Left ventricle myocardium superior (tissue), 1 donor: ENCODE results near the gene LPAR4. TPM values are rescaled to one million over a fixed set of nuclear protein-coding genes. Genes with fewer than 3 reads are reported as not detected.
"Not testable (repeated sequence)": the region's sequence is repeated elsewhere in the genome, so short reads cannot be mapped to it uniquely, and the experiment has no call there.

ENCODE experiments used
- ATAC-seq: fragments of 200-7000 bp; cut with Tn5 transposase; one replicate; pipeline ENCODE4 v1.9.1; 2020; ENCODE audit warnings: mild to moderate bottlenecking, moderate library complexity
- DNase-seq: peaks from one replicate; pipeline ENCODE4 v3.0.0-alpha.2; 2020
- intact Hi-C: fragments of 100-400 bp; cut with micrococcal nuclease; formaldehyde crosslinking; loops from one replicate; pipeline ENCODE4 v1.11.0; 2022
- long read RNA-seq: library from polyadenylated mRNA; unstranded; transcript quantifications from one replicate; pipeline ENCODE4 v2.0.0, GENCODE V29; 2021
- total RNA-seq: library from RNA; stranded (reverse); fragmentation: NEBNext Ultra II Directional; extraction: Animal tissue kit (Norgen Biotek cat#: 25700); gene quantifications from one replicate; pipeline ENCODE4 v1.2.1, GENCODE V29; 2021
- donor health status: DM: no; HTN: yes; CAD: no; lungs with severe emphysema.

LPAR4 gene
- total RNA-seq: 0.15 TPM
- long read RNA-seq: 0 reads

GRCh38 chrX:78747489-78747888, at the start of gene LPAR4:
TSS of gene LPAR4 (plus strand) at chrX:78747720. CDS start at chrX:78754870, 7,150 bp downstream.
- peak; percentile 42 for ATAC-seq
- intact Hi-C loops: no loop called here
- DNase-seq: peak; percentile 17

- intact Hi-C loops: no loop called here
- DNase-seq (no peak), ATAC-seq (no peak)
Observed at GRCh38 chrX:78706071-78706470, 41.4 kb upstream of the LPAR4 start.

GRCh38 chrX:78708262-78708661, 39.3 kb upstream of the LPAR4 start:
- no peak for DNase-seq
- peak; percentile 33 for ATAC-seq
- intact Hi-C loops: no loop called here

- DNase-seq: no peak
- intact Hi-C loops: no loop called here
- ATAC-seq: peak; percentile 40
Observed at GRCh38 chrX:78708816-78709215, 38.7 kb upstream of the LPAR4 start.

GRCh38 chrX:78710171-78710570, 37.3 kb upstream of the LPAR4 start:
- intact Hi-C loops: no loop called here
- DNase-seq: no peak
- no peak for ATAC-seq

GRCh38 chrX:78712336-78712735, 35.2 kb upstream of the LPAR4 start:
- intact Hi-C loops: no loop called here
- no peak for DNase-seq

GRCh38 chrX:78725287-78725686, 22.2 kb upstream of the LPAR4 start:
- DNase-seq: no peak
- intact Hi-C loops: no loop called here
- no peak for ATAC-seq

More at GRCh38 chrX:78712336-78712735, 35.2 kb upstream of the LPAR4 start:
- no peak for ATAC-seq

GRCh38 chrX:78746496-78746895, 1.0 kb upstream of the LPAR4 start:
- intact Hi-C loops: no loop called here
- no peak for ATAC-seq
- DNase-seq: no peak

- no peak for ATAC-seq
- intact Hi-C loops: no loop called here
- no peak for DNase-seq
Observed at GRCh38 chrX:78747971-78748370, 451 bp downstream of the LPAR4 start.

GRCh38 chrX:78748846-78749245, 1.3 kb downstream of the LPAR4 start:
- intact Hi-C loops: no loop called here
- DNase-seq (no peak), ATAC-seq (no peak)

GRCh38 chrX:78753571-78753970, 6.1 kb downstream of the LPAR4 start:
- intact Hi-C loops: no loop called here
- ATAC-seq (no peak), DNase-seq (no peak)

GRCh38 chrX:78754917-78755316, 7.4 kb downstream of the LPAR4 start:
- DNase-seq (no peak), ATAC-seq (no peak)
- intact Hi-C loops: no loop called here

- DNase-seq (no peak), ATAC-seq (no peak)
- intact Hi-C loops: no loop called here
Observed at GRCh38 chrX:78759081-78759480, 11.6 kb downstream of the LPAR4 start.

- ATAC-seq: no peak
- no peak for DNase-seq
- intact Hi-C loops: no loop called here
Observed at GRCh38 chrX:78769101-78769755, 21.7 kb downstream of the LPAR4 start.

- DNase-seq: no peak
- intact Hi-C loops: no loop called here
Observed at GRCh38 chrX:78769946-78770345, 22.4 kb downstream of the LPAR4 start.

GRCh38 chrX:78796916-78797315, 49.4 kb downstream of the LPAR4 start:
- DNase-seq: no peak
- ATAC-seq: no peak
- intact Hi-C loops: no loop called here

More at GRCh38 chrX:78769946-78770345, 22.4 kb downstream of the LPAR4 start:
- ATAC-seq: no peak

- DNase-seq (no peak), ATAC-seq (no peak)
- intact Hi-C loops: no loop called here
Observed at GRCh38 chrX:78800114-78800513, 52.6 kb downstream of the LPAR4 start.

GRCh38 chrX:78800694-78801093, 53.2 kb downstream of the LPAR4 start:
- ATAC-seq (no peak), DNase-seq (no peak)
- intact Hi-C loops: no loop called here

- no peak for ATAC-seq
- intact Hi-C loops: no loop called here
Observed at GRCh38 chrX:78801522-78801921, 54.0 kb downstream of the LPAR4 start.

GRCh38 chrX:78802526-78802925, 55.0 kb downstream of the LPAR4 start:
- ATAC-seq, DNase-seq, intact Hi-C loops: not testable (repeated sequence)

More at GRCh38 chrX:78801522-78801921, 54.0 kb downstream of the LPAR4 start:
- DNase-seq: no peak
